K562 (cell line): ENCODE measurements around the gene CRIM1. TPM values are rescaled to one million over a fixed set of nuclear protein-coding genes. Genes with fewer than 3 reads are reported as not detected.

Source experiments
- ATAC-seq: fragments of 200-7000 bp; cut with Tn5 transposase; 3 replicates; pipeline ENCODE4 v1.9.1; 2020; ENCODE audit warnings: moderate library complexity
- BruUV-seq: library from RNA; stranded (reverse); fragments of 400-500 nt; replicated peaks from 2 replicates; lab custom pipeline; 2021; lab: Mats Ljungman, UMichigan
- CTCF ChIA-PET: fragments of 300-600 bp; formaldehyde crosslinking; extraction: SDS; loops from one replicate; lab custom pipeline; 2021; ENCODE audit warnings: low intra/inter-chr PET ratio; lab: Yijun Ruan, JAX
- POLR2A ChIA-PET: fragments of 300-600, 350-650 bp; sonication (Branson Sonifier 250); formaldehyde crosslinking; extraction: SDS; loops from one replicate; lab custom pipeline; 2021; ENCODE audit warnings: antibody characterized with exemption, inconsistent platforms; lab: Yijun Ruan, JAX
- DNase-seq, 4 experiments: peaks; one replicate each; pipeline versions ENCODE4 v3.0.0 to v3.0.0-alpha.2; 2011 to 2018; ENCODE audit warnings: low spot score in 3 of 4, mixed read lengths in 3 of 4; ENCODE audit errors: extremely low read depth in 1 of 4
- FAIRE-seq: peaks from 2 replicates; lab custom pipeline; 2011; peaks lifted over from hg19 to GRCh38; lab: Jason Lieb, UNC
- H2AFZ ChIP-seq: 2 replicates; pipeline ENCODE4 v1.6.0; 2011; ENCODE audit warnings: low read depth, low read length, control low read depth, inconsistent platforms
- H3K27ac ChIP-seq: fragments of 200-600 bp; 3 replicates; pipeline ENCODE4 v1.8.0; 2011; ENCODE audit warnings: low read depth, mild to moderate bottlenecking, control low read depth, inconsistent platforms, low read length, moderate library complexity, mixed read lengths; ENCODE audit errors: extremely low read depth
- H3K27me3 ChIP-seq, 2 experiments: fragments of 300-600 bp in 1 of 2; 2 replicates in 1 of 2; 3 replicates in 1 of 2; pipeline versions ENCODE4 v1.6.0 to v1.8.0; 2011; ENCODE audit warnings: inconsistent platforms in 2 of 2, low read length in 2 of 2, mild to moderate bottlenecking in 1 of 2, mixed read lengths in 1 of 2, moderate library complexity in 1 of 2; ENCODE audit not compliant: control insufficient read depth in 2 of 2, insufficient read depth in 2 of 2
- H3K36me3 ChIP-seq: fragments of 300-600 bp; 3 replicates; pipeline ENCODE4 v1.8.0; 2011; ENCODE audit warnings: mild to moderate bottlenecking, low read length, inconsistent platforms; ENCODE audit not compliant: control insufficient read depth, insufficient read depth
- H3K4me1 ChIP-seq, 2 experiments: fragments of 200-600 bp in 1 of 2; replicated peaks in 1 of 2; 2 replicates in 1 of 2; 3 replicates in 1 of 2; pipeline versions ENCODE4 v1.5.1 to v1.8.0; 2011; ENCODE audit warnings: inconsistent platforms in 2 of 2, low read length in 2 of 2, mild to moderate bottlenecking in 1 of 2, mixed read lengths in 1 of 2, moderate library complexity in 1 of 2; ENCODE audit not compliant: control insufficient read depth in 2 of 2, insufficient read depth in 2 of 2
- H3K4me2 ChIP-seq: 2 replicates; pipeline ENCODE4 v1.6.1; 2011; ENCODE audit warnings: low read length, control low read depth, inconsistent platforms, mixed read lengths; ENCODE audit not compliant: insufficient read depth
- H3K4me3 ChIP-seq: fragments of 200-600 bp; sonication (generic), shearing (Covaris generic); 2 replicates; pipeline ENCODE4 v1.5.1; 2016; ENCODE audit warnings: control low read depth, inconsistent platforms
- H3K79me2 ChIP-seq: fragments of 200-600 bp; 3 replicates; pipeline ENCODE4 v1.8.0; 2011; ENCODE audit warnings: low read length, inconsistent platforms; ENCODE audit not compliant: control insufficient read depth, insufficient read depth
- H3K9ac ChIP-seq, 2 experiments: 2 replicates each; pipeline versions ENCODE4 v1.6.0 to v1.6.1; 2011; ENCODE audit warnings: low read depth in 2 of 2, low read length in 2 of 2, control low read depth in 1 of 2, inconsistent platforms in 1 of 2, mild to moderate bottlenecking in 1 of 2, mixed read lengths in 1 of 2; ENCODE audit not compliant: insufficient read depth in 1 of 2
- H3K9me1 ChIP-seq: one replicate; pipeline ENCODE4 v1.6.0; 2011; ENCODE audit warnings: inconsistent platforms, mild to moderate bottlenecking, low read length, moderate library complexity; ENCODE audit not compliant: control insufficient read depth, insufficient read depth
- H3K9me3 ChIP-seq: replicated peaks from 2 replicates; pipeline ENCODE4 v1.5.1; 2011; ENCODE audit warnings: low read depth, low read length, inconsistent platforms; ENCODE audit not compliant: control insufficient read depth, insufficient read depth
- H4K20me1 ChIP-seq: replicated peaks from 2 replicates; pipeline ENCODE4 v1.6.1; 2011; ENCODE audit warnings: low read length, inconsistent platforms, mixed read lengths; ENCODE audit not compliant: control insufficient read depth, insufficient read depth
- AFF1 ChIP-seq, 2 experiments: fragments of 450-650 bp; IDR thresholded peaks; 2 replicates each; pipeline ENCODE4 v1.6.1; 2018; ENCODE audit warnings: mild to moderate bottlenecking in 2 of 2, low read depth in 1 of 2; ENCODE audit not compliant: partially characterized antibody in 2 of 2
- AFF4 ChIP-seq: sonication (generic); formaldehyde crosslinking; IDR thresholded peaks from 2 replicates; pipeline ENCODE4 v1.8.0; 2023; ENCODE audit warnings: mild to moderate bottlenecking, missing genetic modification reagents
- CCAR2 ChIP-seq: fragments of 200-400 bp; formaldehyde crosslinking; IDR thresholded peaks from 2 replicates; pipeline ENCODE4 v1.6.1; 2017; ENCODE audit warnings: mild to moderate bottlenecking, low read depth, low read length
- E2F6 ChIP-seq, 2 experiments: IDR thresholded peaks; 2 replicates each; pipeline ENCODE4 v1.6.1; 2011; ENCODE audit warnings: borderline replicate concordance in 1 of 2, control low read depth in 1 of 2, low read depth in 1 of 2, low read length in 1 of 2, mild to moderate bottlenecking in 1 of 2, mixed read lengths in 1 of 2, moderate library complexity in 1 of 2; ENCODE audit not compliant: insufficient read depth in 1 of 2, insufficient read length in 1 of 2, poor library complexity in 1 of 2, severe bottlenecking in 1 of 2; ENCODE audit errors: extremely low read depth in 1 of 2
- GTF2A2 ChIP-seq: IDR thresholded peaks from 2 replicates; pipeline ENCODE4 v1.6.1; 2016; ENCODE audit warnings: mild to moderate bottlenecking, missing genetic modification characterization, missing compliant biosample characterization
- ID3 ChIP-seq, 2 experiments: fragments of 250-450 bp in 1 of 2; fragments of 450-650 bp in 1 of 2; sonication (Bioruptor Pico) in 1 of 2; IDR thresholded peaks; 2 replicates each; pipeline versions ENCODE4 v1.6.1 to v1.8.0; 2016 to 2021; ENCODE audit warnings: mild to moderate bottlenecking in 2 of 2, moderate library complexity in 2 of 2, missing compliant biosample characterization in 1 of 2, missing genetic modification characterization in 1 of 2
- KAT7 ChIP-seq: sonication (generic); formaldehyde crosslinking; IDR thresholded peaks from 2 replicates; pipeline ENCODE4 v1.8.0; 2022; ENCODE audit warnings: missing genetic modification reagents, mild to moderate bottlenecking, borderline replicate concordance
- POLR2H ChIP-seq: IDR thresholded peaks from 2 replicates; pipeline ENCODE4 v1.6.1; 2016; ENCODE audit warnings: missing genetic modification characterization, low read depth, mild to moderate bottlenecking, control low read depth, missing compliant biosample characterization, moderate library complexity
- SRSF1 ChIP-seq: fragments of 200-400 bp; formaldehyde crosslinking; IDR thresholded peaks from 2 replicates; pipeline ENCODE4 v1.6.1; 2017; ENCODE audit warnings: mild to moderate bottlenecking, low read depth, low read length, moderate library complexity
- USF1 ChIP-seq: sonication (generic); formaldehyde crosslinking; IDR thresholded peaks from 2 replicates; pipeline ENCODE4 v1.9.0; 2022; ENCODE audit warnings: mild to moderate bottlenecking, missing genetic modification reagents
- WGBS: fragments of 100-300 bp; shearing (Covaris generic); methylation state at CpG from one replicate; pipeline ENCODE4 v1.1.6; 2016; ENCODE audit warnings: low coverage, mixed read lengths; ENCODE audit not compliant: insufficient coverage; ENCODE audit errors: missing lambda C conversion rate; 5-methylcytosine and 5-hydroxymethylcytosine counted together
- in situ Hi-C: fragments of 300-500 bp; cut with MboI; formaldehyde crosslinking; loops from 4 replicates; pipeline ENCODE4 v1.15.0; 2018; ENCODE audit warnings: inconsistent platforms, mixed read lengths
- intact Hi-C: fragments of 100-400 bp; cut with micrococcal nuclease; formaldehyde crosslinking; loops from 2 replicates; pipeline ENCODE4 v1.14.2; 2022
- polyA plus RNA-seq, 8 experiments: library from polyadenylated mRNA; depleted of rRNA in 4 of 8; stranded (reverse) in 5 of 8; unstranded in 3 of 8; fragments of >200 nt; fragmentation: Nextera tagmentation in 2 of 8; fragmentation: Illumina TruSeq in 1 of 8; extraction: Ambion mirVana in 2 of 8; extraction: Trizol in 1 of 8; gene quantifications; 2 replicates each; pipeline versions ENCODE4 v1.2.1 to v1.2.3, GENCODE V29; 2011 to 2014; ENCODE audit warnings: inconsistent platforms in 1 of 8, missing spikeins in 1 of 8
- total RNA-seq, 7 experiments: library from RNA; depleted of rRNA in 6 of 7; stranded (reverse); fragments of >200 nt in 6 of 7; fragmentation: Illumina TruSeq in 2 of 7; extraction: Trizol in 2 of 7; gene quantifications; 2 replicates each; pipeline versions ENCODE4 v1.2.1 to v1.2.3, GENCODE V29; 2011 to 2021; ENCODE audit warnings: low replicate concordance in 1 of 7

The CRIM1 gene
- total and polyA plus RNA-seq, 9 of the 15 experiments (the other 6 are each of a cell fraction or from before 2014, with no cell fraction given), result 0.01 to 0.36 (median 0.06) TPM; not detected in 1

- ChIA-PET CTCF (no interaction called here), POLR2A (no interaction called here)
- Histone ChIP-seq H3K36me3 (no peaks in the 10 kb centered on the region), H3K4me1 (no peaks in the 10 kb centered on the region), H2AFZ (no peak overlapping the region), H3K27me3 (no peaks in the 10 kb centered on the region), H3K9me1 (no peaks in the 10 kb centered on the region), H3K79me2 (no peaks in the 10 kb centered on the region), H3K9ac (no peak overlapping the region), H3K4me2 (no peak overlapping the region), H3K4me3 (no peak overlapping the region), H4K20me1 (no peaks in the 10 kb centered on the region), H3K9me3 (no peaks in the 10 kb centered on the region), H3K27ac (no peak overlapping the region)
- no peak for DNase-seq
- no peak for FAIRE-seq
- BruUV-seq, result no TSS peak
- intact Hi-C loops, result no loop called here
- in situ Hi-C loops, result no loop called here
- ATAC-seq, result no peak
- 0% methylated on average over 4 of the region's 4 CpGs for WGBS
- no peak for TF ChIP-seq GTF2A2
- TF ChIP-seq CCAR2, result no peak
- TF ChIP-seq ID3 (CRISPR knock-in tag; IDR thresholded peaks at IDR 0.05), result no peak
- TF ChIP-seq ID3 (tag; IDR thresholded peaks at IDR 0.05), result no peak
- TF ChIP-seq AFF1 (IDR thresholded peaks at IDR 0.05; ENCODE audit: low read depth in 1 of 2, partially characterized antibody in 2 of 2), result no peak
- no peak for TF ChIP-seq USF1
- TF ChIP-seq POLR2H, result no peak
- no peak for TF ChIP-seq E2F6 (IDR thresholded peaks at IDR 0.05; ENCODE audit: borderline replicate concordance in 1 of 2, extremely low read depth in 1 of 2, insufficient read depth in 1 of 2, insufficient read length in 1 of 2, low read depth in 1 of 2, low read length in 1 of 2, poor library complexity in 1 of 2, severe bottlenecking in 1 of 2)
- TF ChIP-seq SRSF1, result no peak
- no peak for TF ChIP-seq AFF4 (CRISPR knock-in tag)
- no peak for TF ChIP-seq KAT7 (CRISPR knock-in tag)
These were observed 57.6 kb downstream of the CRIM1 start for GRCh38 chr2:36413218-36413617.
